Aortic smooth muscle cell (primary cell): Measurements from ENCODE around the gene PDE1A. TPM values are rescaled to one million over a fixed set of nuclear protein-coding genes. Genes with fewer than 3 reads are reported as not detected.

ENCODE experiments used
- total RNA-seq: library from RNA; depleted of rRNA; stranded (reverse); fragments of >200 nt; gene quantifications from 2 replicates; pipeline ENCODE4 v1.2.3, GENCODE V29; 2014

Gene PDE1A
- total RNA-seq = 88.3 and 95.7 TPM in 2 replicates

DNA sequence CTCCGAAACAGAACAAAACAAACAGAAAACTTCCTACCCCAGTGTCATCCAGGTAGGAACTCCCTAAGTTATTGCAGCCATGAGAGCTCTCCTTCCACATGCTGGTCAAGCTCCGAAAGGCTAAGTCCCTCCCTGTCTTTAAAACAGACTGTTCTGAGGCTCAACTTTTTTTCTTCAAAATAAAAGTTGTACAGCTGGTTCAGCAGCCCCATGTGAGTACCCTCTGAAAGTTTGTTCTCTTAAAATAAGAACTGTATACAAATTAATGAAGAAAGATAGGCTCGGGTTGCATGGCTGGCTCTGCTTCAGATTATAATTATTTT, at the start of gene PDE1A:
PDE1A (minus strand) TSS at position 119 of the 323 bp plus-strand sequence.

